GM21381 (cell line): ENCODE measurements around the gene FUCA1.
"Not testable (repeated sequence)": the region's sequence is repeated elsewhere in the genome, so short reads cannot be mapped to it uniquely, and the experiment has no call there.

Source experiments
- ATAC-seq: cut with Tn5 transposase; IDR thresholded peaks from one replicate; pipeline ENCODE4 v1.9.1; 2021; ENCODE audit warnings: mild to moderate bottlenecking, moderate library complexity; ENCODE audit not compliant: unreplicated experiment

Gene FUCA1

DNA sequence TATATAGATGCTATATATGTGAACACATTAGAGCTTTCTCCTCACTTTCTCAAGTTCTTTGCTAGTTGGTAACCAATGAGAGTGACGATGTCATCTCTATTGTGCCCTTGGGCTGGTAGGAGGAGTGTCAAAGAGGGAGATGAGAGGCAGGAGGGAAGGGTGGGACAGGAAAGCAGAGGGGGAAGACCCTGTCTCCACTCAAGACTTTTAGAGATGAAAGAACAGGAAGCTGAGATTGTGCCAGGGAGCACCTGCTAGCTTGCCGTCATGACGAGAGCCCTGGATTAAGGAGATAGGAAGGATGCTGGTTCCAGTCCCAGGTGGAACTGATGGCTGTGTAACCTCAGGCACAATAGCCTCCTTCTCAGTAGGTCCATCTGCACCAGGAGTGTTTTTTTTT lies 28.4 kb upstream of the FUCA1 start:
- ATAC-seq, result no peak

- ATAC-seq, result no peak
These were observed 27.9 kb upstream of the FUCA1 start for GRCh38 chr1:23895993-23896392.

DNA sequence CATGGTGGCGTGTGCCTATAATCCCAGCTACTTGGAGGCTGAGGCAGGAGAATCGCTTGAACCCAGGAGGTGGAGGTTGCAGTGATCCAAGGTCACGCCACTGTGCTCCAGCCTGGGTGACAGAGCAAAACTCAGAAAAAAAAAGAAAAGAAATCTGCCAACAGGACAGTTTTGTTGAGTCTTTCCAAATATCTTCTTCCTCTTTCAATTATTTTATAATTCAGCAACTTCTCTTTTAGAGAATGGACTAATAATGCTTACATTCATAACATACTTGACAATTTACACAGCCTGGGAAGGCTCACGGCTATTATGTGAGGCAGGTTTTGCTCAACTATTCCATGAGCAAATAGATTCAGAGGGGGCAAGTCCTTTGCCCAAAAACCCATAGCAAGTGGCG lies 27.0 kb upstream of the FUCA1 start:
- no peak for ATAC-seq

DNA sequence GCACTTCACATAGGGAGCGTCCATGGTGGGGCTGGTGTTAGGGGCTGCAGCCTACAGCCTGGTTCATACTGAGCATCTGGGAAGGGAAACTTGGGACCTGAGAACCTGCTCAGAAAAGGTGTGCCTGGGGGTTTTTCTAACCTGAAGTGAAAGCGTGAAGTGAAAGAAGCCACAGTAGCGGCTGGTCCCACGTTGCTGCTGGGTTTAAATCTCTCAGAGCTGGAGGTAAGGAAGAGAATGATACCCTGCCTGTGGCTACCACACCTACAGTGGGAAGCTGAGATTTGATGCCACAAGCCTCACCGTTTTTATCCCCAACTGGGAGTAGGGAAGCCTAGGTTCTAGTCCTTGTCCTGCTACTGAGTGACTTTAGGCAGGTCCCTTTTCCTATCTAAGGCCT lies 21.0 kb upstream of the FUCA1 start:
- peak; percentile 54 for ATAC-seq

GRCh38 chr1:23885222-23885621 lies 17.1 kb upstream of the FUCA1 start:
- ATAC-seq, result no peak

GRCh38 chr1:23882746-23883145 lies 14.7 kb upstream of the FUCA1 start:
- no peak for ATAC-seq

DNA sequence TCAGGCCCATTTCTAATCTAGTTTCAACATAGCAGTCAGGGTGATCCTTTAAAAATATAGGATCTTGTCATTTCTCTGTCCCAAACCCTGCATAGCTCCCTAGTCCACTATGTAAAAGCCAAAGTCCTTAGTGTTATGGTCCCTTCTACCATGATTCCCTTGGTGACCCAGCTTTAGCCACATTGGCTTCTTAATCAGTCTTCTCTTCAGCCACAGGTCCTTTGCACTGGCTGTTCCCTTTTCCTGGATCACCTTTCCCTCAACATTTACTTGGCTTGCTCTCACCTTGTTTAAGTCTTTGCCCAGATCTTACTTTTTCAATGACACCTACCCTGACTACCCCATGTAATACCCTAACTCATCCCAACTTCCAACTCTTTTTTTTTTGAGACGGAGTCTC lies 11.7 kb upstream of the FUCA1 start:
- no peak for ATAC-seq

GRCh38 chr1:23878668-23879067 lies 10.6 kb upstream of the FUCA1 start:
- ATAC-seq, result no peak

GRCh38 chr1:23875382-23875781 lies 7.3 kb upstream of the FUCA1 start:
- no peak for ATAC-seq

DNA sequence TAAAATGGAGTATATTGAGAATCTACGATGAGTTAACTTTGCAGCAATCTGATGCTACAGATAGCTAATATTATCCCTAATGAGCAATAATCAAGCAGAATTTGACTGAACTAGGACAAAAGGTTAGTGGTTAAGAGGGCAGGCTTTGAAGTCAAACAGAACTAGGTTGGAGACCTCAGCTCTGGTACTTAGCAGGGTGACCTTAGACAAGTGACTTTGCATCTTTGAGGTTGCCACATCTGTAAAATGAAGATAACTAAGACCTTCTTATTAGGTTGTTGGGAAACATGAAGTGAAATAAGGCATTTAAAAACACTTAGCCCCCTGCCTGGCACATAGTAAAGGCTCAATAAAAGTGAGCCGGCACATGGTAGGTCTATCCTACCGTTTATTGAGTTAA lies 4.3 kb upstream of the FUCA1 start:
- no peak for ATAC-seq

GRCh38 chr1:23869051-23869450 lies 961 bp upstream of the FUCA1 start:
- no peak for ATAC-seq

DNA sequence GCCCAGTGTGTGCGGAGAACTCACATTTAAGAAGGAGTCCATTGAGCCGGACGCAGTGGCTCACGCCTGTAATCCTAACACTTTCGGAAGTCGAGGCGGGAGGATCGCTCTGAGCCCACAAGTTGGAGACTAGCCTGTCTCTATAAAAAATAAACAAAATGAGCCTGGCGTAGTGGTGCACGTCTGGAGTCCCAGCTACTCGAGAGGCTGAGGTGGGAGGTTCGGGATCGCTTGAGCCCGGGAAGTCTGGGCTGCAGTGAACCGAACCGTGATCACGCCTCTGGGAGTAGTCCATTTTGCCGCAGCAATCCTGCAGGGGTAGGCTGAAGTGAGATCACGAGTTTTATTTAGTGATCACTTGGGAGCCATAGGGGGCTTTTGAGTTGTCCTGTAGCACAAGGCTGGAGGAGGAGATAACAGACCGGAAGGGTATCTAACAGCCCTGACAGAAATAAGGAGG lies 497 bp upstream of the FUCA1 start:
- ATAC-seq, result peak; percentile 11

DNA sequence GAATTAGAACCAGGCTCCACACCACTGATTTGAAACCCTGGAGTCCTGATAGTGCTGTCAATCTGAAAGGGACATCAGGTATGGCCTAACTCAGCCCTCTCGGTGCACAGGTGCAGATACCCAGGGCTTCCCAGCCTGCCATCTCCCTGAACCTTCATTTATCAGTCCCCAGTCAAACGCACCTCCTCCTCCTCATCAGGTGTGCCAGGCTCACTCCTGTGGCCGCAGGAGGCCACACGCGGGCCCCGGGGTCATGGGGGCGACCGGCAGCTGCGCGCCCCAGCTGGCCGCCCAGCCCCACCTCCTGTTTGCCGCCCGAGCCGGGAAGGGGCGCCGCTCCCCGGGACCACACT lies 572 bp downstream of the FUCA1 start:
- no peak for ATAC-seq

- ATAC-seq, result no peak
These were observed 2.6 kb downstream of the FUCA1 start for GRCh38 chr1:23865543-23865930.

DNA sequence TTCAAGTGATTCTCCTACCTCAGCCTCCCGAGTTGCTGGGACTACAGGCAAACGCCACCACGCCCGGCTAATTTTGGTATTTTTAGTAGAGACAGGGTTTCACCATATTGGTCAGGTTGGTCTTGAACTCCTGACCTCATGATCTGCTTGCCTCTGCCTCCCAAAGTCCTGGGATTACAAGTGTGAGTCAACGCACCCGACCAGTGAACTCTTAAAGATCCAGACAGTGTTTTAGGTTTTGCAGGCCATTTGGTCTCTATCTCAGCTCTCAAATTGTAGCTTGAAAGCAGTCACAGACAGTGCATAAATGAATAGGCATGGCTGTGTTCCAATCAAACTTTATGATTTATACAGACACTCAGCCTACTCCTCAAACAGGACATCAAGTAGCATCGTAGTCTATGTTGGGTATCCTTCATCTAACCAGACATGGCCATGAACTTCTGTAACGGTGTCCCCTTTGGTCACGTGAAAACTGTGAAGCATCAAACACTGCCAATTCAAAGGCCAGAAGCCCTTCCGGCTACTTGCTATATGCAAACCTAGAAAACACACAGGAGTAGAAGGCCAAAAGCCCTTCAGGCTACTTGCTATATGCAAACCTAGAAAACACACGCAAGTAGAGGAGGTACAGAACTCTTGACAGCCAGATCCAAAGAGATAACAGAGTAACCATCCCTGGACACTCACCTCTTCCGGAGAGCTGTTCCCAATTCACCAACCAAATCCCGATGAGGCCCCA lies 3.1 kb downstream of the FUCA1 start:
- no peak for ATAC-seq

DNA sequence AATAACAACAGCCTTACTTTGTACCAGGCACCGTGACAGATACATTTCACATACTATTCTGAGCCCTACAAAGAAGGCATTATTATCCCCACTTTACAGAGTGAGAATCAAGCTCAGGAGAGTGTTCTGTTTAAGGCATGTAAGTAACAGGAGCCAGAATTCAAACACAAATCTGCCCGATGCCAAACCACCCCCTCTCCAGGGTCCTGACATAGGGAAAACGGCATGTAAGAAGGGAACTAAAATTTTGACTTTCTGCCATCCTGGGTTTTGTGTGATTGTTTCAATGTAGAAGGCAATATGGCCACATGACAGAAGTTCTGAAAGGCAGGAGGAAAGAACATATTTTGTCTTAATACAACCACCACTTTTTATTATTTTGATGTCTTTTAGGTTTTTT lies 5.5 kb downstream of the FUCA1 start:
- no peak for ATAC-seq

DNA sequence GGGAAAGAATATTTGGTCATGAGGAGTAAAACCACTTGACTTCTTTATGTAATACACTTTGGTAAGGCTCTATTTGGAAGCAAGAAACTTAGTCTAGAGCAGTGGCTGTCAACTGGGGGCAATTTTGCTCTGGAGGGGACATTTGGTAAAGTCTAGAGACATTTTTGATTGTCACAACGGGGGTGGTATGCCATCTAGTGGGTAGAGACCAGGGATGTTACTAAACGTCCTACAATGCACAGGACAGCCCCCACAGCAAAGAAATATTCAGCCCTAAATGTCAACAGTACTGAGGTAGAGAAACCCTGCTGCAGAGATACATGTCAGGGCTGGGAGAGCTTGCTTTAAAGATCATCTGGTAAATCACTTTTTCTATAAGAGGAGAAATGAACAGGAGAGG lies 13.5 kb downstream of the FUCA1 start:
- no peak for ATAC-seq

DNA sequence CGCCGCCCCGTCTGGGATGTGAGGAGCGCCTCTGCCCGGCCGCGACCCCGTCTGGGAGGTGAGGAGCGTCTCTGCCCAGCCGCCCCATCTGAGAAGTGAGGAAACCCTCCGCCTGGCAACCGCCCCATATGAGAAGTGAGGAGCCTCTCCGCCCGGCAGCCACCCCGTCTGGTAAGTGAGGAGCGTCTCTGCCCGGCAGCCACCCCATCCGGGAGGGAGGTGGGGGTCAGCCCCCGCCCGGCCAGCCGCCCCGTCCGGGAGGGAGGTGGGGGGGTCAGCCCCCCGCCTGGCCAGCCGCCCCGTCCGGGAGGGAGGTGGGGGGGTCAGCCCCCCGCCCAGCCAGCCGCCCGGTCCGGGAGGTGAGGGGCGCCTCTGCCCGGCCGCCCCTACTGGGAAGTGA lies 15.0 kb downstream of the FUCA1 start:
- not testable (repeated sequence) for ATAC-seq

GRCh38 chr1:23851406-23851805 lies 16.7 kb downstream of the FUCA1 start:
- ATAC-seq, result not testable (repeated sequence)

- no peak for ATAC-seq
These were observed 19.1 kb downstream of the FUCA1 start for GRCh38 chr1:23848673-23849616.

- not testable (repeated sequence) for ATAC-seq
These were observed 20.5 kb downstream of the FUCA1 start for GRCh38 chr1:23847482-23848095.

DNA sequence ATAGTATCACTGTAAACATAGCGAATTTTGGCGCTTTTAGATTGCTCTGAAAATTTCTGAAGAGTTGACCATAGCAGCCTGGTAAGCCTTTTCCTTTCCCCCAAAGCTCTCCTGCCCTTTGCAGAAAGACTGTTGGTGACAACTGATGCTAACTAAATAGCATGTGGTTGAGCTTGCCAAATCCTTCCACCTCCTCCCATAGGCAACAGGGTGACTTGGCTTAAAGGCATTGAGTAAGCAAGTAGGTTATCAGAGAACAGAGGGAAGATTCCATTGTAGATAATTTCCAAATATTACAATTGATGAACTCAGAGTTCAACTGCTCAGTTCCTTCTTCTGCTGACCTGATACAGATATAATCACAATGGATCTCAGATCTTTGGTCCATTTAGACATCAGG lies 22.9 kb downstream of the FUCA1 start:
- ATAC-seq, result no peak
